ENCODE results near the gene HNRNPF. TPM values are rescaled to one million over a fixed set of nuclear protein-coding genes. Genes with fewer than 3 reads are reported as not detected.

Gene HNRNPF
- total RNA-seq, 1 donor from 2014 or later = 307 TPM

DNA sequence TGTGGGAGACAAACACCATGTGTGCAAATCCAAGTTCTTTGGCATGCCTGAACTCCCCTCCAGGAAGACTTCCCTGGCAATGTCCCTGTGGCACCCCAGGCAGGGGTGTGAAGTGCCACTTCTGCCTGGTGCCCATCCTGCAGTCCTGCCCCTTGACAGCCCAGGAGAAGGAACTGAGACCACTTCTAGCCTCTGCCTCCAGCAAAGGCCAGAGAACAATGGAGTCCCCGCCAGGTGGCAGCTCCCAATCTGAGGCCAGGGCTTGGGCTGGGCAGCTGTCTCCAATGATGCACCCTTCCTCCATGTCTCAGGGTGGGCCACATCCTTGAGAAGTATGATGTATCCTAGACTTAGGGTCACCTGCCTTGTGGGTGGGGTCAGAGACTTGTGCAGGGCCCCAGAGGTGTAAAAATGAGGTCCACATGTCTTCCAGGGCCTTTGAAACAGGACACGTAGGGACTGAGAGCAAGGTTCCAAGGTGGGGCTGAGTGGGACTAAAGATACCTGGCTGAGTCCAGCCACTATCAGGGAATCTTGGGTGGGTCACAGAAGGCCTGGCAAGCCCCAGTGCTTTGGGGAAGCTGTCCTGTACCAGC, 32.1 kb downstream of the HNRNPF start:
- DNase-seq (ENCODE audit: low spot score) = no peak

DNA sequence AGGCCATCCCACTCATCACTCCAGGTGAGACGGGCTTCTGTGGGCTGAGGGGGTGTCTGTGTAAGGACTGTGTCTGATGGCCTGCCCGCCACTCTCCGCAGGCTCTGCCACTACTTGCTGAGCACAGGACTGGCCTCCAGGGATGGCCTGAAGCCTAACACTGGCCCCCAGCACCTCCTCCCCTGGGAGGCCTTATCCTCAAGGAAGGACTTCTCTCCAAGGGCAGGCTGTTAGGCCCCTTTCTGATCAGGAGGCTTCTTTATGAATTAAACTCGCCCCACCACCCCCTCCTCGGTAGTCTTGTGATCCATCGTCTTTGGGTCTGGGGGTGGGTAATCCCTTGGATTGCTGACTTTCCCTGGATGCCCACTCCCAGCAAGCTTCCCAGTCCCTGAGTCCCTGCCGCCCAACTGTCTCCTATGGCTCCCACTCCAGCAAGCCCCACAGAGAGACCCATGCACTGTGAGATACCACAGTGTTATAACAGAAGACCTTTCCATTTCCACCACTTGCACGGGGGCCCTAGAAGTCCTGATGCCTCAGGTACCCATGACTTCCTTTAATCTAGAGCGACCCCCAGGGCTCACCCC, 32.8 kb downstream of the HNRNPF start:
- no peak for DNase-seq (ENCODE audit: low spot score)

DNA sequence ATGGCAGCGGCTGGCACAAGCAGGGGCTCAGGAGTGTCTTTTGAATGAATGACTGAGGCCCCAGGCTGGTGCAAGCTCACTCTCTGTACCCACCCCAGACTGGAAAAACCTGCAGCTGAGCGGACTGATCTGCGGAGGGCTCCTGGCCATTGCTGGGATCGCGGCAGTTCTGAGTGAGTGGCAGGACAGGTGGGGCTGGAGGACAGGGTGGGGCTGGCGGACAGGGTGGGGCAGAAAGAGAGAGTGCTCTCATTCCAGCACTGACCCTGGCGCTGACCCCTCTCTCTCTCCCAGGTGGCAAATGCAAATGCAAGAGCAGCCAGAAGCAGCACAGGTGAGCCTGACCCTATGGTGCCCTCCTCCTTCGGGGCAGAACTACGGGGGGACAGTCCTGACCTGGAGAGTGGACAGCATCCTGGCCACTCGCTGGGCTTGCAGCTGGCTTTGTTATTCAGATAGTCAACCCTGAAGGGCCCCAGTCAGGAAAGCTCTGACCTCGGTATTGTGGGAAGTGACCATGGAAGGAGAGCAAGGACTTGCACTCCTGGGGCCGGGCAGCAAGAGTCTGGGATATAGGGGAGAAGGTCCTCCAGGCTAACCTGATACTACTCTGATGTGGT, 33.5 kb downstream of the HNRNPF start:
- peak; percentile 57 for DNase-seq (ENCODE audit: low spot score)

DNA sequence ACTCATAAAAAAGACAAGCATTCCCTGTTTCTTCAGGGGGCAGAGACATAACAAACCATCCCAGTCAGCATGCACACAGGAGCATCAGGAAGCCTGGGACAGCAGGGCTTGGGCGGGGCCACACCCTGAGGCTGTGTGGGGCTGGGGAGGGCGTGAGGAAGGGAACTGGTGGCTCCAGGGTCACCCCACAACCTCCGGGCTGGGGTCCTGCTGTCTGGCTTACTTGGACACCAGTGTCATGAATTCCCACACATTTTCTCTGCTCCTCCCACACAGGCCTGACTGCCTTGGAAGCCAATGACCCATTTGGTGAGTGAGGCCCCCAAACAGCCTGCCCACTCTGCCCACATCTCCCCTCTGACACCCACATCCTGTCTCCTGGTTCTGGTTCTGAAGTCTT, 34.8 kb downstream of the HNRNPF start:
- no peak for DNase-seq (ENCODE audit: low spot score)

DNA sequence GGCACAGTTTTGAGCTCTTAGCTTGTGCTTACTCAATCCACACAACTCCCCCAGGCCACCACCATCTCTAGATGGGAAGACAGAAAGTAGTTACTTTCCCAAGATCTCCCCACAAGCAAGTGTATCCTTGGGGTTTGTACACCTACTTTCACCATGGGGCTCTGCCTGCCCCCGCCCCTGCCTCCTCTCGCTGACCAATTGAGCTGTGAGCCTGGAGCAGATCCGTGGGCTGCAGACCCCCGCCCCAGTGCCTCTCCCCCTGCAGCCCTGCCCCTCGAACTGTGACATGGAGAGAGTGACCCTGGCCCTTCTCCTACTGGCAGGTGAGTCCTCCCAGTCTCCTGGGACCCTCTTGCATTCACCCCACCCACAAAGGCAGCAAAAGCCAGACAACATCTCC, 35.5 kb downstream of the HNRNPF start:
- no peak for DNase-seq (ENCODE audit: low spot score)

DNA sequence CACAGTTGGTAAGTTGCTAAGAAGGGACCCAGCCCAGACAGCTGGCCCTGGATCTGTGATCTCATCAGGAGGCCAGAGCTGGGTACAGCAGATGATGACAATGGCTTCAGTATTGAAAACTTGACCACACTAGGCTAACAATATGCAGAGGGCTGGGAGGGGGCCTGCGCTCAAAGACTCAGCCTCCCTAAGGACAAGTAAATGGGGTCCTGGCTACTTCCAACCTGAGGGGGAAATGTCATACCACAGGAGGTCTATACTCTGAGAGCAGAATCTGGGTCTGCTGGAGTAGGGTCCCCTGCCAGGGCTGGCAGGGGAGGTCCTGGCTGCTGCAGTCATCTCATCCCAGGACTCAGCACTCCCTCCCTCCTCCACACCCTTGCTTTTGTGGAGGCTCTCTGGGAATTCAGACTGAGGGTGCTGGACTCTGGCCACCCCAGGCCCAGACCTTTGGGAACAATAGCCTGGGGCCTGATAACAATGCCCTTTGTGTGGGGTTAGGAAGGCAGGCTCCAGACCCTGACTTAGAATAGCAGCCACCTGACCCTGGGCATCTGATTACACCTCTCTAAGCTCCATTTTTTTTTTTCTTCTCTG, 36.1 kb downstream of the HNRNPF start:
- DNase-seq (ENCODE audit: low spot score) = no peak

DNA sequence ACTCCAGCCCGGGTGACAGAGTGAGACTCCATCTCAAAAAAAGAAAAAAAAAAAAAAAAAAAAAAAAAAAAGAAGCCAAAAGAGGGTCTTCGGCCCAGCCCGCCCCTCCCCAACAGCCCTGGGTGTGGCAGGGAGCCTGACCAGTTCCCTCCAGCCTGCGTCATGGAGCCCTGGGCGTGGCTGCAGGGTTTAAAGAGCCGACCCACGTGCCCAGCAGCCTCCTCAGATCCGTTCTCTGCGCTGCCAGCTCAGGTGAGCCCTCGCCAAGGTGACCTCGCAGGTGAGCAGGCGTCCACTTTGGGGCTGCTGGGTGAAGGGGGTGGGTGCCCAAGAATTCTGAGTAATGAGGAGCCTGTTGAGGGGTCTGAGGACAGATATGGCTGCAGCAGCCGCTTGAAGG, 37.6 kb downstream of the HNRNPF start, which contains the start of gene FXYD4:
FXYD4 (plus strand) TSS at position 219 of the 400 bp plus-strand sequence. CDS start 2,111 bp downstream, outside the sequence.
- DNase-seq (ENCODE audit: low spot score) = peak; percentile 69

DNA sequence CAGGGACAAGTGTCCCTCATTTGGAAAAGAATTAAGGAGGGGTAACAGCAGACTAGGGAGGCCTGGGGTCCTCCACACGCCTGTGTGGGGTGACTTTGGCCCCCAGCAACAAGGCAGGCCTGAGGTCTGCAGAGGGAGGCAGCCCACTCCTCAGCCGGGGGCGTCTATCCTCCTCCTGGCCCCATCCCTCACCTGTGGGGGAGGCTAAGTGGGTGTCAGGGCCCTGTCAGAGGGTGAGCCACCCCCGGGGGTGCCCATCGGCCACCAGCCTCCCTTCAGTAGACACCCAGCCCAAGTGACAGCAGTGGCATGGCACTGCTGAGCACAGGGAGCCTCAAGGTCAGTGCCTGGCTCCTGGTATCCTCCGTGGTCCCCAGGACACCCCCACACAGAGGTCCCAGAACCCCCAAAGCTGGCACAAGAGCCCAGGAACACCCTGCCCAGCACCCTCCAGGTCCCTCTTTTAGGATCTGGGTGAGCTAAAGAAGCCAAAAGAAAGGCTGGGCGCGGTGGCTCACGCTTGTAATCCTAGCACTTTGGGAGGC, 38.2 kb downstream of the HNRNPF start:
- no peak for DNase-seq (ENCODE audit: low spot score)

DNA sequence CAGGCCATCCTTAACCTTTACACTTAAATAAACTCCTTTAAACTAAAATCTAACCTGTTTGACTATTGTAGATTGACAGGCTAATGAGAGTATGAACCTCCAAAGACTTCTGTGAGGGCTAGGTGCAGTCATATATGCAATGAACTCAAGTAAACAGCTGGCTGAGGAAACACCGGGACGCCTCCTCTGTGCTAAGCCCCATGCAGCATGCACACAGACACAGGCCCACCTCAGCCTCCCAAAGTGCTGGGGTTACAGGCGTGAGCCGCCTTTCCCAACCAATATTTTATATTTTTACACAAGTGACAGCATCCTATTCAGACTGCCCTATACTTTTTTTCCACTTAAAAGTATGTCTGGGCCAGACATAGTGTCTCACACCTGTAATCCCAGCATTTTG, 39.1 kb downstream of the HNRNPF start:
- DNase-seq (ENCODE audit: low spot score) = no peak

DNA sequence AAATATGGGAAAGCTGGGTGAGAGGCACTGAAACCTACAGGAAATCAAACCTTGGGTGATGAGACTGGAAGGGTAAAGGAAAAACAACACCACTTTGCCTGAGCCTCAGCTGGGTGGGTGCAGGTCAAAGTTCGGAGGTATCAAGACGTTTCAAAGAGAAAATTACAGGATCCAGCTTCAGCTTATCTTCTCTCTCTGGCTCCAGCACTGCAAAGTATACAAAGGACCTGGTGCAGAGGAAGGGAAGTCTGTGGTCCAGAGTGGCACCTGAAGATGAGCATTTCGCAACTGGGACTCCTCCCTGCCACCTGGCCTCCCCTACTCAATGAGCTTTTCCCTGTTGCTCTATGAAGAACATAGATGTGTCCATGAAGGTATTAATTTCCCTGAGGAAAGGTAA, 44.0 kb downstream of the HNRNPF start:
- DNase-seq (ENCODE audit: low spot score) = no peak

DNA sequence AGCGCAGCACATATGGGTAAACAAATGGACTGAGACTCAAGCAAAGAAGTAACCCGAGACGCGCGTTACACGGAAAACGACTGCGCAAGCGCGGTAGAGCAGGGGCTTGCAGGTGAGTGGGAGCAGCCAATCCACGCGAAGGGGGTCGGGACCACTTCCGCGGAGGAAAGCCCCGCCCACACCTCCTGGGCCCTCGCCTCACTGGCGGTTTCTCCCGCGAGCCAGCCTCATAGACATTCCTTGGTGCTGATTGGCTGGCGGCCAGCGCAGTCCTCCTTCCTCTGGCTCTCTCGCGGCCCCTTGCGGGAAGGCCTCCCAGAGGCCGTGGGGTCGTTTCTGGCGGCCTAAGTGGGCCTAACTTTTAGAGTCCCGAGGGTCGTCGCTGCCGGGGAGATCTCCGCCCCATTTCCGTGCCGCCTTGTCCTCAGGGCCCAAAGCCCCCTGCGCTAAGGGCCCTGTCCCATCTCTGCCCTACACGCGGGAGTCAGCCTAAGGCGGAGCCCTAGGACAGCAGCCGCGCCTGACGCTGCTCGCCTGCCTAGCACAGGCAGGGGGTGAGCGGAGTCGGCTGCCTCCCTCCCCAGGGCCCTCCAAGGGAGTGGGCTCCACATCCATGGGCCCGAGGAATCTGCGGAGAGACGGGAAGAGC, 46.7 kb downstream of the HNRNPF start:
- DNase-seq (ENCODE audit: low spot score) = peak; percentile 97

DNA sequence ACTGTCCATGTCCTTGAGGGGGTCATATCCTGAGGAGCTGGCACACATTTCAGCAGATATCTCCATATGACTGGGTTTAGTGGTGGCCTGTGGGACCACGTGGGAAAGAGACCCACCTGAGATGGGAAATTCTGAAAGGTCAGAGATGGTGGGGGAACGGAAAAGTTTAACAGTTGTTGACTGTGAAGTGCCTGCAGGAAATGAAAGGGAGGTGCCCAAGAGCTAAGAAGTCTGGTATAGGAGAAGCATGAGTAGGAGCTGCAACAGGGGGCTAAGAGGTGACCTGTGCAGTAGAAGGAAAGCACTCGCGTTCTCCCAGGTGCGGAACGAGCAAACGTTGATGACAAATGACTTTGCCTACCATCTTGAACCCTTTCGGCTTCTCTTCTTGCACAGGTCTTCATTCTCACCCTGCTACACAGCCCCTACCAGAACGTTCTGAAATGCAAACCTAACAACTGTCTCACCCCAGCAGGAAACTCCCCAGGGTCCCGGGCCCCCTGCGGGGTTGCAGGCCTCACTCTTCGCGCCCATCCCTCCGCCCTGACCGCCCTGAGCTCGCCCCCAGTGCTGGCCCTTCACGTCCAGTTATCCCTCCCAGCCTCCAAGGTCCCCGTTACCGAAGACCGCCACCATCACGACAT, 47.3 kb downstream of the HNRNPF start:
- DNase-seq (ENCODE audit: low spot score) = no peak

DNA sequence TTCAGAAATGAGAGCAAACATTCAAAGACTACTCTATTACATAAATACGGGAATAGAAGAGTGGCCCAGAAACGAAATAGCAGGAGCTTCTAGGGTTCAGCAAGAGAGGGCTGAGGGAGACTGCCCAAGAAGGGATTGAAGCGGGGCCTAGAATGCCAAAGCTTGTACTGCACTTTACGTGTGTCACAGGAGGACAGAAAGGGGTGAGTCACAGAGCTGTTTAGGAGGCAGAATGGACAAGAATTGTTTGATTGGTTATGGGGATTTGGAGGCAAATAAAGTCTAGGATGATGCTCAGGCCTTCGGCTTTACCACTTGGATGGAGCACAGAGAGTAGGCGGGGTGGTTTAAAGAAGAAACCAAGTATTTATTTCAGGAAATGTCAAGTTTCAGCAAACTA, 48.9 kb downstream of the HNRNPF start:
- no peak for DNase-seq (ENCODE audit: low spot score)

DNA sequence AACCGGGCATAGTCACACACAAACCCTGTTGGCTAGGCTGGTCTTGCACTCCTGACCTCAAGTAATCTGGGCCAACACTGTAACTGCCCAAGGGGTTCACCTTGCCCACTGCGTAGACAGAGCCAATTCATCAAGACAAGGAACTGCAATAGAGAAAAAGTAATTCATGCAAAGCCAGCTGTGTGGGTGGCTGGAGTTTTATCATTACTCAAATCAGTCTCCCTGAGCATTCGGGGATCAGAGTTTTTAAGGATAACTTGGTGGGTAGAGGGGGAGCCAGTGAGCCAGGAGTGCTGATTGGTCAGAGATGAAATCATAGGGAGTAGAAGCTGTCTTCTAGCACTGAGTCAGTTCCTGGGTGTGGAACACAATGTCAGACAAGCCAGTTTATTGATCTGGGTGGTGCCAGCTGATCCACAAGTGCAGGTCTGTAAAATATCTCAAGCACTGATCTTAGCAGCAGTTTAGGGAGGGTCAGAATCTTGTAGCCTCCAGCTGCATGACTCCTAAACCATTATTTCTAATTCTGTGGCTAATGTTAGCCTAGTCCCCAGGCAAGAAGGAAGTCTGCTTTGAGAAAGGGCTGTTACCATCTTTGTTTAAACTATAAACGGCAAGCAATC, 53.1 kb downstream of the HNRNPF start:
- no peak for DNase-seq (ENCODE audit: low spot score)

DNA sequence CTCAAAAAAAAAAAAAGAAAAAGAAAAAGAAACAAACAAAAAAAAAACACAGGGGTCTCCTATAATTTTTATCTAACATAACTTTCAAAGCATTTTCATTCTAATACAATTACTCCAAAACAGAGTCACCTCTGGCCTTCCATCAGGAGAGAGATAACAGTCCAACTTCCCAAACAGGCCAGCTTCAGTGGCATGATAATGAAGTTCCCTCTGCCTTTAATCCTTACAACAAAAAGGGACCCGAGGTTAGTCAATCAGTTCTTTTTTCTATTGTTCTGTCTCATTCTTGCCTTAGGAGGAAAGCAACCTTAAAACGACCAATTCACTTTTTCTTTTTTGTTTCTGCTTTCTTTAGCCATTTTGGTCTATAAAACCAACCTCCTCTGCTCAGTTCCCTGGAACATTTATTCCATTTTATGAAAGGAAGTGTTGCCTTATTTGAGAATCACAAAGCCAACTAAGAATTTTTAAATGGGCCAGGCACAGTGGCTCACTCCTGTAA, 54.1 kb downstream of the HNRNPF start:
- no peak for DNase-seq (ENCODE audit: low spot score)

DNA sequence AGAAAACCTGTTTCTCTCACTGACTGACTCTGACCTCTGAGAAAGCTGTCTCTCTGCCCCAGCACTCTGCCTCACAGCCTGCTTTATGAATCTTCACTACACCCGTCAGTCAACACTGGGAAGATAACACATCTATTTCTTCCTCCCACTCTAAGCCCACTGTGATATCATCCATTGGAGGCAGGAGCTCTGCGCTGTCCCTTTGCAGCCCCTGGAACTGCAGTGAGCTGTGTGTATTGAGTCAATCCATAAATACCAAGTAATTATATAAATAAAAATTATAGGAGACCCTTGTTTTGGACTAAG, 54.7 kb downstream of the HNRNPF start:
- DNase-seq (ENCODE audit: low spot score) = no peak

DNA sequence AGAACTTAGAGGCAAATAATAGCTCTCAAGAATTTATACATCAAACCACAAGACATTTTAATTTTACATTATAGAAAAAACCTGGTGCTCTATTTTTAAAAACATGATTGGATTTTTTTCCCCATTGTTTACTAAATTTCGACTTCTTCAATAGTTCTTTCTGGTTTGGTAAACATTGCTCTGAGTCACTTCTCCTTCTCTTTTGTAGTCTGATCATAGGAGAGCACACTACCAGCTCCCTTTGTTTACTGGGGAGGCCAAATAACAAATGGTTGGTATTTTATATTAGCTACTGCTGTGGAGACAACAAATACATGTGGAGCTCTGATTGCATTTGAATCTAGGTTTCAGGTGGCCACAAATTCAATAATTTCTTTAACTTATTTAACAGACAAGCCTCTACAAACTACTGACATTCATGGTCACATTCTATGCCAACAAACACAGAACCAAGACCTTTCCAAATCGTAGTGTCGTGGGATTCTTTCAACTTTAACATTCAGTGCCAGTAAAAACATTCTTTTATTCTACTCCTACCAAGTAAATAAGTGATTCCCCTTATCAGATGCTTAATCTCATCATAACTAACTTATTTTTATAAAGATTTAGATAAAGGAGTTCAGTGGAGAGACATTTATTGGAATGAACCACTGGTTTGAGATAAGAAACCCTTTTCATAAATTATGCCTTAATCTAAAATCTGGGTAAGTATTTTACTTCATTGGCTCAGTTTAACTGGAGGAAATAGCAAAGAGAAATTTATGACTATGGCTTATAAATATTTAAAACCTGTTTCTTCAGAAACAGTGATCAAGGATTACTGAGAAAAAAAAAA, 55.3 kb downstream of the HNRNPF start:
- DNase-seq (ENCODE audit: low spot score) = no peak

DNA sequence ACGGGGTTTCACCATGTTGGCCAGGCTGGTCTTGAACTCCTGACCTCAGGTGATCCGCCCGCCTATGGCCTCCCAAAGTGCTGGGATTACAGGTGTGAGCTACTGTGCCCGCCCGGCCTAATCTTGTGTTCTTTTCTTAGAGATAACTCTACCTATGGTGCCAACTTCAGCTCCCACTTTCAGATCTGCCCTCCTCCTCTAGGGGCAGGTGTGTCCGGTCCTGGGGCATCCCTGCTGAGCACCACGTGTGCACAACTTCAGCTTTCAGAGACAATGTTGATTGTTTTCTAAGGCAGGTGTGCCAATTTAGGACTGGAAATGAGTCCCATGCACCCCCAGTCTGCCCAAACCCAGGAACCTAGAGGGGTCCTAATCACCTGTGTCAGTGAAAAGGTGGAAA, 56.0 kb downstream of the HNRNPF start:
- no peak for DNase-seq (ENCODE audit: low spot score)

DNA sequence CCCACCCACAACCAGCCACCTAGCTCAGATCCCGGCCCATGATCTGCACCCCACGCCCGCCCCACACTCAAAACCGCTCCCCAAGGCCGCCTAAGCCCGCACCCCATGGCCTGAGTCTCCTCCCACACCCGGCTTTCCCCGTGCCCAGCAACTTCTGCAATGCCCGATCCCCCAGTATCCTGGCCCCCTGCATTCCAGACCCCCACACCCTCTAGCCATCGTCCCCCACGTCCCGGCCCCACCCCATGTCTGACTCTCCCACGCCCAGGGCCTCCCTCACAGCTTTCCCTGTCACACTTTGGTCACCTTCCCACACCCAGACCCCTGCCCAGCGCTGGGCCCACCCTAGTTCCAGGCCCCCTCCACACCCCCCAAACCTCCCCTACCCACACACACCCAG, 57.7 kb downstream of the HNRNPF start:
- DNase-seq (ENCODE audit: low spot score) = no peak

DNA sequence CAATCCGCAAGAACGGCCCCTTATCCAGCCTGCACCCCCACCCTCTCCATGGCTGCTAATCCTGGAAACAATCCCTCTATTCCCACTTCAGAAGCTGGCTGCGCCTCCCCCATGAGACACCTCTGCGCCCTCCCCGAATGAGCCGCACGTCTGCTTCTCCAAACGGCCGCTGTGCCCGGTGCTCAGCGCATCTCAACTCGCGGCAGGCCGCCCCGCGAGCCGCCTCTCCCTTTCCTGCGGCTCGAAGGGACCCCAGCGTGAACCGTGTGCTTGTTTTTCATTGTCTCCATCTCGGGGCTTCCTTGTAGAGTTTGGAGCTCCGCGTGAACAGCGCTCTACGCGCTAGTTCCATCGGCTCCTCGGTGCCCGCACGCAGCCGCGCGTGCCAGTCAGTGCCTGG, 58.3 kb downstream of the HNRNPF start:
- no peak for DNase-seq (ENCODE audit: low spot score)

Data from ureter (tissue), 1 donor.